ENCODE data around the gene MAGI2.

DNA sequence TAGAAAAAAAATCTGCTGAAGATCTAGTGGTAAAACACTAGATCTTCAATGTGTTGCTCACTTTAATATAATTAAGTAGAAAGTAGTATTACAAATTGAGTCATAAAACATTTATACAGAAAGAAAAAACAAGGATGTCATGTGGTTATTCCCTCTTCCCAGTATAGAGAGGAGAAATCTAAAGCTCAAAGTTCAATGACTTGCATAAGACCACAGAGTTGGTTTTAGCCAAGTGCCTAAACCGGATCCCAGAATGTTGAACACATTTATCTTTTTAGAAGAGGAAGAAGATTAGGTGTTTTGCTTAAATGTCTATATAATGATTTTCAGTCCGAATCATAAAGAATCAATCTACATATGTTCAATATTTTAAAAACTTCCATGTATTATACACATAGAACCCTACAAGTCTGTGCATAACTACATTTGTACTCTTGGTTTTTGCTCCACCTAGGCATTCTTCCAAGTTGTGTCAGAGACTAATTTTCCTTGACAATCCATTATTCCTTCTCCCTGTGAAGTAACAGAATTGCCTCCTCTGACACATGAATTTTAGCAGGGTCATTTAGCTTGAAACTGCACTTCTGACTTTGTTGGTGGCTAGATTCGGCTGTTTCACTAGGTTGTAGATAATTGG, 389.2 kb downstream of the MAGI2 start:
- no peak for TF ChIP-seq POLR2A (IDR thresholded peaks at IDR 0.05; ENCODE audit: low read depth, low read length)
- TF ChIP-seq, protein P1, sequence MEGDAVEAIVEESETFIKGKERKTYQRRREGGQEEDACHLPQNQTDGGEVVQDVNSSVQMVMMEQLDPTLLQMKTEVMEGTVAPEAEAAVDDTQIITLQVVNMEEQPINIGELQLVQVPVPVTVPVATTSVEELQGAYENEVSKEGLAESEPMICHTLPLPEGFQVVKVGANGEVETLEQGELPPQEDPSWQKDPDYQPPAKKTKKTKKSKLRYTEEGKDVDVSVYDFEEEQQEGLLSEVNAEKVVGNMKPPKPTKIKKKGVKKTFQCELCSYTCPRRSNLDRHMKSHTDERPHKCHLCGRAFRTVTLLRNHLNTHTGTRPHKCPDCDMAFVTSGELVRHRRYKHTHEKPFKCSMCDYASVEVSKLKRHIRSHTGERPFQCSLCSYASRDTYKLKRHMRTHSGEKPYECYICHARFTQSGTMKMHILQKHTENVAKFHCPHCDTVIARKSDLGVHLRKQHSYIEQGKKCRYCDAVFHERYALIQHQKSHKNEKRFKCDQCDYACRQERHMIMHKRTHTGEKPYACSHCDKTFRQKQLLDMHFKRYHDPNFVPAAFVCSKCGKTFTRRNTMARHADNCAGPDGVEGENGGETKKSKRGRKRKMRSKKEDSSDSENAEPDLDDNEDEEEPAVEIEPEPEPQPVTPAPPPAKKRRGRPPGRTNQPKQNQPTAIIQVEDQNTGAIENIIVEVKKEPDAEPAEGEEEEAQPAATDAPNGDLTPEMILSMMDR (IDR thresholded peaks at IDR 0.05; ENCODE audit: extremely low read depth in 1 of 2, insufficient read depth in 1 of 2, low read depth in 1 of 2, low read length in 2 of 2): no peak
- TF ChIP-seq EZH2 (IDR thresholded peaks at IDR 0.05; ENCODE audit: borderline replicate concordance, low read depth, low read length, severe bottlenecking): no peak
- TF ChIP-seq, protein P2, sequence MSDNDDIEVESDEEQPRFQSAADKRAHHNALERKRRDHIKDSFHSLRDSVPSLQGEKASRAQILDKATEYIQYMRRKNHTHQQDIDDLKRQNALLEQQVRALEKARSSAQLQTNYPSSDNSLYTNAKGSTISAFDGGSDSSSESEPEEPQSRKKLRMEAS (IDR thresholded peaks at IDR 0.05; ENCODE audit: insufficient read depth, insufficient read length): no peak
- no peak for TF ChIP-seq JUN (IDR thresholded peaks at IDR 0.05; ENCODE audit: borderline replicate concordance, insufficient read depth, insufficient read length, low read depth)
- TF ChIP-seq POLR2AphosphoS5 (IDR thresholded peaks at IDR 0.05; ENCODE audit: insufficient read depth, low read depth, low read length): no peak
- no peak for TF ChIP-seq FOS (IDR thresholded peaks at IDR 0.05; ENCODE audit: borderline replicate concordance, insufficient read depth, low read length)
